GM21723 (cell line): ENCODE data around the gene ZNF500.
"Not testable (repeated sequence)": the region's sequence is repeated elsewhere in the genome, so short reads cannot be mapped to it uniquely, and the experiment has no call there.

ENCODE experiments used
- ATAC-seq: cut with Tn5 transposase; IDR thresholded peaks from one replicate; pipeline ENCODE4 v1.9.1; 2021; ENCODE audit warnings: mild to moderate bottlenecking, moderate library complexity; ENCODE audit not compliant: unreplicated experiment

Gene ZNF500

DNA sequence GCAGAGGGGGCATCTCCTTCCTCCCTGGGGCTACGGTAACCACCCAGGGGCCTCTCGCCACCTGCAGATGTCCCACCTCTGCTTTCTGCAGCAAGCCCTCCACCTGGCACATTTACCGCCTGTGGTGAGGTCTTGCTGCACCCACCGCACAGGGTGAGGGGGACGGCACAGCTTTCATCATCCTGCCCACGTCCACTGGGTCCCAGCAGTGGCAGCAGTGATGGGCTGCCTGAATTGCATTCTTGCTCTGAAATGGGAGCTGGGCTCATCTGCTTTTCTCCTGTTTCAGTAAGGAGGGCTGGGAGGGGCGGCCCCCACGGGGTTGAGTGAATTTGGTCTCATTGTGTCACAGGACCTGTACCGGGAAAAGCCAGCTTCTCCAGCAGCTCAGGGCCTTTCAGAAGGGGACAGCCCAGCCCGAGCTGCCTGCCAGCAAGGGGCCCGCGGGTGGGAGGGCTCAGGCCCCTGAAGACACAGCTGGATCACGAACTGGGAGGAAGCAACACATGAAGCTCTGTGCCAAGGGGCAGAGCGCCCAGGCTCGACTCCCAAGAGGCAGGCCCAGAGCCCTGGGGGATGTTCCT lies 19.9 kb downstream of the ZNF500 start:
- ATAC-seq = no peak

DNA sequence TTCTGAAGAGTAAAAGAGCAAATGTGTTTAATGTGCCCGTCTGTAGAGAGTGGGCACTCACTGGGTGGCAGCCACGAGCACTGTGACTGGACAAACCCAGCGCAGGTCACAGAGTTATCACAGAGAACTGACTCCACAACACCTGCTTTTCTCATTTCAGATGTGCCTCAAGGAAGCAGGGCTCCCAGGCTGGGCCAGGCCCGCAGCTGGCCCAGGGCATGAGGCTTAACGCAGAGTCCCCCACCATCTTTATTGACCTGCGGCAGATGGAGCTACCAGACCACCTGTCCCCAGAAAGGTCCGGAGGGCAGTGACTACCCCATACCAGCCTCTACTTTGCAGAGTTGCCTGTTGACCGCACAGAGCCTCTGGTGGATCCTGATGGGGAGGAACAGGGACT lies 20.7 kb downstream of the ZNF500 start:
- ATAC-seq = no peak

DNA sequence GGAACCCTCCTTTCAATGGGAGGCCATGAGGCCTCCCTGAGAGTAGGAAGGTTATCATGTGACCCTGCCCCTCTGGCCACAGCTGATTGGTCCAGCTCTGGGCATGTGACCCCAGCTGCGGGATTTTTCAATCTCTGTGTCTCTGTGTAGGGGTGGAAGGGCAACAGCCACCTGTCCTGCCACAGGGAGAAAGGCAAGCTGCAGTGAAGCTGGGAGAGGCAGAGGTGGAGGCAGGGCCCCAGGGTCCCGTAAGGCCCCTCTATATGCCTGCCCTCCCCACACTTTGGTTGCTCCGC lies 21.7 kb downstream of the ZNF500 start:
- ATAC-seq = no peak

DNA sequence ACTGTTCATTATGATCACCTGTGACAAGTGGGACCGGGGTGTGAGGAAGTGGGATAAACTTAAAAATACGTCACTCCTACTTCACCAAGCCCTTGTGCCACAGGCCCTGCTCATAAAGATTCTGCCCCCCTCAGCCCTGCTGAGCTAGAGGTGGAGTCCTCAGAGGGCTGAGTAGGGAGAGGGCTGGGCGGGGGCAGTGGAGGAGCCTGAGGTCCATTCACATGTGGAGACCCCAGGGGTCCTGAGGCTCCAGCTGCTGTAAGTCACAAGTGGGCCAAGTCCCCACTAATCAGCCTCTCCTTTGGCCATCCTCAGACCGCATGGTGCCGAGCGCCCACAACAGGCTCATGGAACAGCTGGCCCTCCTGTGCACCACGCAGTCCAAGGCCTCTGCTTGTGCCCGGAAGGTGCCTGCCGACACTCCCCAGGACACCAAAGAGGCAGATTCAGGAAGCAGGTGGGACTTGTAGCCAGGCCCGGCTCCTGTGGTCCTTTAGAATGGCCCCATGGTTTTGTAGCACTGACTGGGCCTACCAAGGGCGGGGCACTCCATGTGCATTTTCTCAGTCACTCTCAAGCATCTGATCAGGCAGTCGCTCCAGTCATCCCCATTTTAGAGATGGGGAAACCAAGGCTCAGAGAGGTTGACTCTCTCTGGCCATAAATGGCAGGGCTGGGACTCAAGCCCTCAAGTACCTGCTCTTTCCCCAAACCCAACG lies 22.2 kb downstream of the ZNF500 start:
- no peak for ATAC-seq

DNA sequence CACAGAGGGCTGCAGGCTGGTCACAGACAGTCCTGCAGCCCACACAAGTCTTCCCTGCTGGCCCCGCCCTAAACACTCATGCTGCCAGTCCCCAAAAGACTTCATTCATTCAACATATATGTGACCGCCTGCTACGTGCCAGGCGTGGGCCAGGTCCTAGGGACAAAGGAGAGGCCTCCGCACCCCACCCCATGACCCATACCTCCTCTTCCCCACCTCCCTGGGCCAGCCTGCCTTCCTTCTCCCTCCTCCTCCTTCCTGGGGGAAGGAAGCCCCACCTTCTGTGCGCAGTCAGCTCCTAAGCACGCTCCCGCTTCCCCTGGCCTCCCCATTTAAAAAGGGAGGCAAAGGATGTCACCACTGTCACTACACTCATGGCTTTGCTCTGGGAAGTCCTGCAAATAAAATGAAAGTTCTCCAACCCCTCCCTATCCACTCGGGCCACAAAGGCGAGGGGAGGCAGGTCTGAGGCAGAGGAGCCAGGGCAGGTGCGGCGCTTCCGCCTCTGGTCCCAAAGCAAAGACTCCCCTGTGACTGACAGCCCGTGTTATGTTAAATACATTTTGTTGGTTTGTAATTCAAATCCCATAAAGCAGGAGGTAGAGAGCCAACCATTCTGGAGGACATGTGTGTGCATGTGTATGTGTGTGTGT lies 23.6 kb downstream of the ZNF500 start:
- no peak for ATAC-seq

DNA sequence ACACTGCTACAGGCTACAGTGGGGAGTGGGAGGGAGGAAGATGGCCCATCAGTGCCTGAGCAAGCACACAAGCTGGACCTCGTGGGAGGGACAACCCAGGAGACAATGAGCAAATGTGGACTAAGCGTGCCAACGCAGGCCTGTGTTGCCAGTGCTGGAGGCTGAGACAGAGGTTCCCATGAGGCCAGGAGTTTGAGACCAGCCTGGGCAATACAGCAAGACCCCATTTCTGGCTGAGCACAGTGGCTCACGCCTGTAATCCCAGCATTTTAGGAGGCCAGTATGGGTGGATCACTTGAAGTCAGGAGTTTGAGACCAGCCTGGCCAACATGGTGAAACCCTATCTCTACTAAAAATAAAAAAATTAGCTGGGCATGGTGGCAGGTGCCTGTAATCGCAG lies 28.6 kb downstream of the ZNF500 start:
- not testable (repeated sequence) for ATAC-seq

DNA sequence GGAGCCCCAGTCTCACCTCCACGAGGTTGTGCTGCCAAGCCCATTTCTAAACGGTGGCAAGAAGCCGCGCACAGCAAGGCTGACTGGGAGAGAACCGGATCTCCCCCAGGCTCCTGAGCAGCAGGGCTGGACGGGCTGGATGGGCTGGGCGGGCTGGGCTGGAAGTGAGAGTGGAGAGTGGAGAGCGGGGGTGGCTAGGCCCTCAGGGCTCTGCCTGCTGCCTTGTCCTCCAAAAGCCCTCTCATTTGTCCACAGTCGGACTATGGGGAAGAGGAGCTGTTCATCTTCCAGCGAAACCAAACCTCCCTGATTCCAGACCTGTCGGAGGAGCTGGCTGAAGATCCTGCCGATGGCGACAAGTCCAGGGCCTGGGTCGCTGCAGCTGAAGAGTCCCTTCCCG lies 29.4 kb downstream of the ZNF500 start:
- ATAC-seq = no peak

DNA sequence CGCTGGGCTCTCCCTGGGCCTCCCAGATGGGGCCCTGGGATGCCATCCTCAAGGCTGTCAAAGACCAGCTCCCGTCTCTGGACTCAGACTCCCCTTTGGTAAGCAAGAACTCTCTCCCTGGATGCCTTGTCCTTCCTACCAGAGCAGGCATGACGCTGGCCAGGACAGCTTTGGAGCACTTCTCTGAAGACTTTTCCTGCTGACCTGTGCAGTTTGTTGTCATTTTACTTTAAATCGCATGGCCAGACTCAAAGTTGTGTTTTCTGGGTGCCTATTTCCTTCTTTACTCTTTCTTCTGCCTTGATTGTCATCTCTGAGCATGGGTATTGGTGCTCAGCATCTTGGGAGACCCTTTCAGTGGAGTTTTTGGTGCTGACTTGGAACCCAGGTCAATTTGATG lies 30.4 kb downstream of the ZNF500 start:
- ATAC-seq = no peak

DNA sequence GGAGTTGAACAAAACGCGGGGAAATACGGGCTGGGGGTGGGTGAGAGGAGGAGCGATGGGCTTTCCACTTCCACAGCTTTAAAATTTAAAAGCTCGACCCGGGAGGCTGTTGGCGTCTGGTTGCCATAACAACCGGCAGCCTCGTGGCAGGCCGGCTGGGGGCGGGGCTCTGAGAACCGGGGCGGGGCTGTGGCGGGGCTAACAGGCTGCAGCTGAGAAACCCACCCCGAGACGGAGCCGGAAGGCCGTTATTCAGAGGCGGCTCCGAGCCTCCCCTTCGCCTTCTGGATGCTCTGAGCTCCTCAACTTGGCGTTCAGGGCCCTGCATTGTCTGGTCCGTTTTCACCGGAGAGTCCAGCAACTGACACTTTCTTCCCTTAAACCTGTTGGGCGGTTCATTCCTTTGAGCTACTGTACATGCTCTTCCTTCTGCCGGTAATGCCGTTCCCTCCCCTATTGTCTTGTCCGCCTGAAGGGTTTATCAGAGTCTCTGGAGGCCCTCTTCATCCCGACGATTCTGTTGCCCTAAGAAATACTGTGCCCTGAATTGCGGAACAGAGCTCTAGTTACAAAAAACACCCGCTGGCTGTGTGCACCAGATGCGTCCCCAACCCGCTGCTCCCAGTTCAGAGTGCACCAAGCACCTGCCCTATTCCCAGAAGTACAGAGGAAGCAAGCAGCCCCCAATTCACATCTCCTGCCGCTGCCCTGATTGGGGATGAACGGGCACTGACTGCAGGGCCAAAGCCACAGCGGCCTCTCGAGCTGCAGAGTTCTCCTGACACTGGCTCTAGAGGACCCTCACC lies 32.0 kb downstream of the ZNF500 start:
- ATAC-seq = peak; percentile 67

DNA sequence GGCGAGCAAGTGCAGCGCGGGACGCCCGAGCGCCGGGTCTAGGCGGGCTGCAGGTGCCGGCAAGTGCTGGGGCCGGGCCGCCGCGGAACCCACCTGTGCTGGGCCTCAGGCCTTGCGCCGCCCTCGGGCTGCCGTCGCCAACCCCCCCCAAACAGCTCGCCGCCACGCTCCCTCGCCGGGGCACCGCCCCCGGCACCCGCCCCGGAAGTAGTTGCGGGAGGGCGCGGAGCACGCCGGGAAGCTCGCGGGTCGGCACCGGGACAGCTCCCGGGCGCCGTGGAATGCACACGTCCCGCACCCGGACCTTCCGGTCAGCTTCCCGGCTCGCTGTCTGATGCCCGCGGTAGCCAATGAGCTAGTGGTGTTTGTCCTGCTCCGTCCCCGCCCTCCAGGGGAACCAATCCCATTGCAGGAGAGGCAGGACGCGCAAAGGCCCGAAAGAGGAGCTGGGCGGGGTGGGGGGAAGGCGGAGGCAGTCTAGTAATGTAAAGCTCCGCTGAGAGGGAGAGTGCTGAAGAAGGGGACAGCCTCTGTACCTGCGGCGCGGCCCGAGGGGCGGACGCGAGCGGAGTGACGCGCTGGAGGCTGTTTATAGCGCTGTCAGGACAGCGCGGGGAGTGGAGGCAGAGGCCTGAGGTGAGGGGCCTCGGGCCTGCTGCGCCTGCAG lies 32.8 kb downstream of the ZNF500 start, which contains the start of the genes ANKS3 and DNAAF8:
Gene ANKS3 (minus strand): TSS at position 209 of the 667 bp plus-strand sequence. CDS start 4,122 bp downstream, outside the sequence.
Gene DNAAF8 (plus strand): TSS at position 475 of the 667 bp plus-strand sequence. CDS start 1,978 bp downstream, outside the sequence.
- ATAC-seq = peak; percentile 73

DNA sequence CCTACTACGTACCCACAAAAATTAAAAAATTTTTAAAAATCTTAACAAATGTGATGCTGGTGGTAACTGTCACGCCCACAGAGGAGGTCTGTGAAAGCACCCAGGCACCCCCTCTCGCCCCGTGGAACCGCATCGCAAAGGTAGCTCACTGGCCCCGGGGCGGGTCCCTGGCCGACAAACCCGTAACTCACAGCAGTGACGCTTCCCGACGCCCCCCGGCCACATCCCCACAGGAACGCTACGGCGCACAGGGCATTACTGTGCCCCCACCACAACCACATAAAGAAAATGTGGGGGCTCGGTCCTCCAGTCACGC lies 33.3 kb downstream of the ZNF500 start:
- ATAC-seq = no peak

DNA sequence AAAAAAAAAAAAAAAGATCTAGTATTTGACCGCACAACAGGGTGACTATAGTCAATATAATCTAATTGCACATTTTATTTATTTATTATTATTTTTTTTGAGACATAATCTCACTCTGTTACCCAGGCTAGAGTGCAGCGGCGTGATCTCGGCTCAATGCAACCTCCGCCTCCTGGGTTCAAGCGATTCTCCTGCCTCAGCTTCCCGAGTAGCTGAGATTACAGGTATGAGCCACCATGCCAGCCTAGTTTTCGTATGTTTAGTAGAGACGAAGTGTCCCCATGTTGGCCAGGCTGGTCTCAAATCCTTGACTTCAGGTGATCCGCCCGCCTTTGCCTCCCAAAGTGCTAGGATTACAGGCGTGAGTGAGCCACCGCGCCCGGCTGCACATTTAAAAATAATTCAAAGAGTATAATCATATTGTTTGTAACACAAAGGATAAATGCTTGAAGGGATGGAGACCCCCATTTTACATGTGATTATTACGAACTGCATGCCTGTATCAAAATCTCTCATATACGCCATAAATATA lies 33.7 kb downstream of the ZNF500 start:
- ATAC-seq = no peak

DNA sequence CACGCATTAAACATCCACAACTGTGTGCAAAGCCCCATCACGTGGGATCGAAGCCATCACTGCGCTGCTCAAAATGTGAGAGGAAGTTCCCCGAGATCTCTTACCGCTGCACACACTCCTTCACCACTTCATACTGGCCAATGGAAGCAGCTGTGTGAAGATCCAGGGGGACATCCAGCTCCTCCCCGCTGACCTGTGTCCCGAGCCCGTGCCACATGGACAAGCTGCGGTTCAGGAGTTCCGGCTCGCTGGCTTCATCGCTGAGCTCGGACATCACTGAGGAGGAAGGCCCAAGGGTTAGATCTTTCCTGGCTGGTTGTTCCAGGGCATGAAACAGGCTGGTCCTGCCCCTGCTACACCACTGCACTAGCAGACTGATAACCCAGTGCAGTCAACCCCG lies 37.1 kb downstream of the ZNF500 start:
- no peak for ATAC-seq

DNA sequence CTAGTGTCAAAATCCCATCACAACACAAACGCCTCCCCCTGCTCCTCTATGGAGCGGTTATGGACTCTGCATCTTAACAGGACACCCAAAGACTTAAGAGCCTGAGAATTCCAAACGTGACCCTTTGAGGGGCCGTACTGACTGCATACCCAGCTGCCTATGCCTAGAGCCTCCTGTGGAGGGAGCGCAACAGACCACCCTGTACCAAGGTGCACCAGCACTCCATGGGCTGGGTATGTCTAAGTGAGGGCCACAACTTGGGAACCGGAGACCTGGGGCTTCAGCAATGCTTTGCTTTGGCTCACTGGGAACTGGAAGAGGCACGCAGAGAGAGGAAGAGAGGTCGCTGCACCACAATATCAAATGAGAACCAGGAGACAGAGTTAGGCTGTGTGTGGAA lies 38.3 kb downstream of the ZNF500 start:
- ATAC-seq = no peak

DNA sequence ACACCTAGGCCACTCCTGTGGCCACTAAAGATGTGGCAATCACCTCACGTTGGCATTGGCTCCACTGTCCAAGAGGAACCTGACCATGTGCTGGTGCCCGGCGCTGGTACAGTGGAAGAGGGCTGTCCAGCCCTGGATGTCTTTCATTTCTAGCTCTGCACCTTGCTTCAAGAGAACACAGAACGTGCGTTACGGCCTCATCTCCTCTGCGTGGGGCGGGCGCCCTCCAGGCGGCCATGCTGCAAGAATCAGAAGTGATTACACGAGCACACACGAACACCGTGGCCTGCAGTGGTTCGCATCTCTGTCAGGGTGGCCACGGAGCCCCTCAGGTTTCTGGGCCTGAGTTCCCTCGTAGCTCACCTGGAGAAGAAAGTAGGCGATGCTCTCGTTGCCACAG lies 40.3 kb downstream of the ZNF500 start:
- no peak for ATAC-seq

DNA sequence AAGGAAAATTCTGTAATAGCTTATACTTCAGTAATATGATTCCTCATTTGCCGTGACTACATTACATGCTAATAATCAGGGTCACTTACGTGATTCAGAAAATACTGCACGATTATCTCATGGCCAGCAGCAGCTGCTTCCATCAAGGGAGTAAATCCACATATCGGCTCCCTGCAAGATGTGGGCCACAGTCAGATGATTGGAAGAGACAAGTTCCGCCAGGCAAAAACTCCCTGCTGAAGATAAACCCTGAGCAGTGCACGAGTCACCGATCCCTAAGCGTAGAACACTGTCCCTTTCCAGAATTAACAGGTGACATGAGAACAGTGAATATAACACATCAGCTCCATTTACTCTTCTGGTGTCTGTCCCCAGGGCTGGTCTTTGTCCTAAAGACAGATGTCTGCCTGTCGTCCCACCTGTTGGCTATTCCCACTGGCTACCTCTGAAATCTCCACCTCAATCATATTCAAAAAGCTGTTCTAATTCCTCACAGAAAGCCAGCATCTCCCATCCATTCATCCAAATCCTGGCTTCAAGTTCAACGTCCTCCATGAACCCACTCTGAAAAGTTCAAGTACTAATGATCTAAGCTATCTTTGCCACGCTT lies 42.2 kb downstream of the ZNF500 start:
- ATAC-seq = no peak

DNA sequence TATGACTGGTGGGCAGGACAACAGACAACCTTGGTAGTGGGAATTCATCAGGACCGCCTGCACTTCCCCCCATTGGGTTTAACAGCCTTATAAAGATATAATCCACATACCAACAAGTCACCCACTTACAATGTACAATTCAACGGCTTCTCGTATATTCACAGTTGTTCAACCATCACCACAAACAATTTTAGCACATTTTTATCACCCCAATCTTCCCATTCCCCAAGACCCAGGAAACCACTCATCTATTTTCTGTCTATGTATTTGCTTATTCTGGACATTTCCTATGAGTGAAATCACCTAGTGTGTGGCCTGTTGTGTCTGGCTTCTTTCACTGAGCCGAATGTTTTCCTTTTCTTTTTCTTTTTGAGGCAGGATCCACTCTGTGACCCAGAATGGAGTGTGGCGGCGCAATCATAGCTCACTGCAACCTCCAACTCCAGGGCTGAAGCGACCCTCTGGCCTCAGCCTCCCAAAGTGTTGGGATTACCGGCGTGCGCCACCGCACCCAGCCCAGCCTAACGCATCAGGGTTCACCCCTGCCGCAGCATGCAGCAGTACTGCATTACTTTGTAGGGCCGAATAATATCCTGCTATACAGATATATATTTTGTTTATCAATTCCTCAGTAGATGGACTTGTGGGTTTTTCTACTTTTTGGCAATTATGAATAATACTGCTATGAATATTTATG lies 43.7 kb downstream of the ZNF500 start:
- no peak for ATAC-seq

DNA sequence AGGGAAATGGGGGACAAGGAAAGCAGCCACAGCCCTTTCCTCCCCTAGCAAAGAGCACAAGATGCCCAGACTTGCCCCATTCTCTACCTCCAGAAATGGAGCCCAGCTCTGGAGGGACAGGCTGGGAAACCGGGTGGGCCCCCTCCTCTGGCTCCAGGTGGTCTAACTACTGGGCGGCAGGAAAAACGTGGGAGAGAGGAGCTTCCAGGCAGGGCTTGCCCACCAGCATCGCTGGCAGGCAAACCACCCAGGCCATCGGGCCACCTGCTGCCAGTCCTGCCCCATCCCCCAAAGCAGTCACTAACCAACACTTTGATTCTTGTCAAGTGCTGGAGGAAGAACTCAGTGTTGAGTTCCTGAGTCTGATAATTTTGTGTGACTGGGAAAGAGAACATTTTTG lies 48.5 kb downstream of the ZNF500 start:
- ATAC-seq = no peak

DNA sequence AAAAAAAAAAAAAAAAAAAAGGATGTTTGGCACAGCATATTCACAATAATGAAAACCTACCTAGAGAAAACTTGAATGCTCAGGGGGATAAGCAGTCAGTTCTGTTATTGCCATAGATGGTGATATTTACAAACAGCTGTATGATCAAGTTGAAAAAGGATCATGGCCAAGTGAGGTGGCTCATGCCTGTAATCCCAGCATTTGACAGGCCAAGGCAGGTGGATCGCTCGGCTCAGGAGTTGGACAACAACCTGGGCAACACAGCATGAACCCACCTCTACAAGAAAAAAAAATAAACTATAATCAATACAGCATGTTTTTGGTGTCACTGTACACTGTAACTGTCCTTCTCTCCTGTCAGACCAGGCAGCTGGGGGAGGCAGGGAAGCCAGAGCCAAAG lies 52.0 kb downstream of the ZNF500 start:
- ATAC-seq = no peak
